Mucosa of descending colon (tissue), 3 donors: ENCODE data around the gene STIMATE. TPM values are rescaled to one million over a fixed set of nuclear protein-coding genes. Genes with fewer than 3 reads are reported as not detected.

Experiments used
- ATAC-seq: fragments of 200-7000 bp; cut with Tn5 transposase; one replicate; pipeline ENCODE4 v1.9.1; 2020; ENCODE audit warnings: mild to moderate bottlenecking, moderate library complexity
- DNase-seq, 3 donors: peaks; one replicate each; pipeline ENCODE4 v3.0.0-alpha.2; 2020
- H3K36me3 ChIP-seq: fragments of 200-600 bp; one replicate; pipeline ENCODE4 v1.8.0; 2021; ENCODE audit warnings: low read depth, mild to moderate bottlenecking
- H3K4me1 ChIP-seq: fragments of 200-600 bp; one replicate; pipeline ENCODE4 v1.8.0; 2021; ENCODE audit warnings: low read depth, mild to moderate bottlenecking
- H3K4me3 ChIP-seq: fragments of 200-600 bp; one replicate; pipeline ENCODE4 v1.8.0; 2021; ENCODE audit warnings: mild to moderate bottlenecking
- H3K9me3 ChIP-seq: fragments of 200-600 bp; one replicate; pipeline ENCODE4 v1.8.0; 2021; ENCODE audit warnings: mild to moderate bottlenecking
- CTCF ChIP-seq: fragments of 200-600 bp; IDR thresholded peaks from one replicate; pipeline ENCODE4 v1.8.0; 2022; ENCODE audit warnings: antibody characterized with exemption, mild to moderate bottlenecking
- intact Hi-C, 2 donors: fragments of 100-400 bp; cut with DNase I in 1 of 2; cut with micrococcal nuclease in 1 of 2; formaldehyde crosslinking; loops; one replicate each; pipeline versions ENCODE4 v1.11.0 to v1.11.1; 2022; cut with DNase I, micrococcal nuclease
- total RNA-seq, 3 donors: library from RNA; stranded (reverse); fragmentation: NEBNext Ultra II Directional in 2 of 3; extraction: Animal tissue kit (Norgen Biotek cat#: 25700) in 2 of 3; gene quantifications; one replicate each; pipeline versions ENCODE4 v1.2.1 to v1.2.4, GENCODE V29; 2021 to 2023
- donor health status: DM: no; HTN: no; CAD: no; lungs with moderate emphysema.
- donor health status: DM: no; HTN: no; CAD: no.
- donor health status: DM: no; HTN: yes; CAD: no.

Gene STIMATE
- total RNA-seq, 3 donors from 2014 or later: 9.3 to 14.8 (median 11.1) TPM

- no peaks in the 10 kb centered on the region for H3K9me3 ChIP-seq
- no peaks in the 10 kb centered on the region for H3K4me1 ChIP-seq
- H3K36me3 ChIP-seq: no peaks in the 10 kb centered on the region
- intact Hi-C loops: no loop called here
- no peak for ATAC-seq
- no peak for TF ChIP-seq CTCF
- DNase-seq: peak in 1 of 3 donors; percentile 19
- no peak overlapping the region for H3K4me3 ChIP-seq
Observed at GRCh38 chr3:52790741-52791140, 106.6 kb downstream of the STIMATE start.

- peak in 1 of 3 donors; percentile 32 for DNase-seq
- no peak for ATAC-seq
- Histone ChIP-seq H3K4me1 (no peaks in the 10 kb centered on the region), H3K36me3 (no peaks in the 10 kb centered on the region), H3K4me3 (no peak overlapping the region), H3K9me3 (no peaks in the 10 kb centered on the region)
- TF ChIP-seq CTCF: no peak
- intact Hi-C loops: no loop called here
Observed at GRCh38 chr3:52790337-52790736, 107.0 kb downstream of the STIMATE start.

GRCh38 chr3:52789746-52790040, 107.7 kb downstream of the STIMATE start:
- no peaks in the 10 kb centered on the region for H3K4me1 ChIP-seq
- DNase-seq (peak in 1 of 3 donors; percentile 19), ATAC-seq (no peak)
- H3K9me3 ChIP-seq: no peaks in the 10 kb centered on the region
- H3K4me3 ChIP-seq: no peak overlapping the region
- H3K36me3 ChIP-seq: no peaks in the 10 kb centered on the region
- intact Hi-C loops: no loop called here
- no peak for TF ChIP-seq CTCF

- no peaks in the 10 kb centered on the region for H3K4me1 ChIP-seq
- H3K4me3 ChIP-seq: no peak overlapping the region
- ATAC-seq (no peak), DNase-seq (peak in 1 of 3 donors; percentile 29)
- intact Hi-C loops: no loop called here
- no peaks in the 10 kb centered on the region for H3K9me3 ChIP-seq
- H3K36me3 ChIP-seq: no peaks in the 10 kb centered on the region
- no peak for TF ChIP-seq CTCF
Observed at GRCh38 chr3:52788890-52789745, 108.2 kb downstream of the STIMATE start.

GRCh38 chr3:52787672-52788625, 109.4 kb downstream of the STIMATE start:
- Histone ChIP-seq H3K4me3 (no peak overlapping the region), H3K36me3 (no peaks in the 10 kb centered on the region), H3K9me3 (no peaks in the 10 kb centered on the region), H3K4me1 (no peaks in the 10 kb centered on the region)
- ATAC-seq (no peak), DNase-seq (no peak)
- intact Hi-C loops: no loop called here
- TF ChIP-seq CTCF: no peak
